ENCODE measurements around the gene ERC1.

DNA sequence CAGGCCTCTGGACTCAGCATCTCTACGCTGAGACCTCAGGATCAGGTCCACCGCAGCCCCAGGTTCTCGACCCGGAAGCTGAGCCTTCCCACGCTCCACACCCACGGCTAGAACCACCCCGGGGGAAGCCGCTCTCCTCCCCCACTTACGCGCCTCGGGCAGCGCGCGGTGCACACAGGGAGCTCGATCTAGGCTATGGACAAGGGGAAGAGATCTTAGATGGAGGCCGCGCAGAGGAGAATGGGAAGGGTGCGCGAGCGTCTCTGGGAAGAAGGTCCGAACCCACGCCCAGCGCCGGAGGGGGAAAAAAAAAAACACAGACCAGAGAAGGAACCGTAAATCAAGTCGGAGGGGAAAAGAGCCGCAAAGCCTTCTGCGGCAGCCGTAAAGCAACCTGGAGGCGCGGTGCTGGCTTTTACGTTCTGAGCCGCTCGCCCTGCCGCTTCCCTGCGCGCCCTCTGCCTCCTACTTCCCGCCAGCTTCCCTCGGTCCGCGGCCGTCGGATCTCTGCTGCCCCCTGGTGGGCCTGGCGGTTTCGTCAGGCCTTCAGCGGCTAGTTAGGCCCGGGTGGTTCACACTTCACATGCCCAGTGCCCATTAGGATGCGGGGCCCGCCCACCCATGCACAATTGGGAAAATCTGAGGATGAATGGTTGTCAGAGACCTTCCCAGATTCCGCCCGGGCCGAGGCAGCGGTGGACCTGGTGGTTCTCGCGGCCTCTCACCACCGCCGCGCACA is 41.4 kb upstream of the ERC1 start, which contains the start of gene RAD52:
- TF ChIP-seq, protein P1, sequence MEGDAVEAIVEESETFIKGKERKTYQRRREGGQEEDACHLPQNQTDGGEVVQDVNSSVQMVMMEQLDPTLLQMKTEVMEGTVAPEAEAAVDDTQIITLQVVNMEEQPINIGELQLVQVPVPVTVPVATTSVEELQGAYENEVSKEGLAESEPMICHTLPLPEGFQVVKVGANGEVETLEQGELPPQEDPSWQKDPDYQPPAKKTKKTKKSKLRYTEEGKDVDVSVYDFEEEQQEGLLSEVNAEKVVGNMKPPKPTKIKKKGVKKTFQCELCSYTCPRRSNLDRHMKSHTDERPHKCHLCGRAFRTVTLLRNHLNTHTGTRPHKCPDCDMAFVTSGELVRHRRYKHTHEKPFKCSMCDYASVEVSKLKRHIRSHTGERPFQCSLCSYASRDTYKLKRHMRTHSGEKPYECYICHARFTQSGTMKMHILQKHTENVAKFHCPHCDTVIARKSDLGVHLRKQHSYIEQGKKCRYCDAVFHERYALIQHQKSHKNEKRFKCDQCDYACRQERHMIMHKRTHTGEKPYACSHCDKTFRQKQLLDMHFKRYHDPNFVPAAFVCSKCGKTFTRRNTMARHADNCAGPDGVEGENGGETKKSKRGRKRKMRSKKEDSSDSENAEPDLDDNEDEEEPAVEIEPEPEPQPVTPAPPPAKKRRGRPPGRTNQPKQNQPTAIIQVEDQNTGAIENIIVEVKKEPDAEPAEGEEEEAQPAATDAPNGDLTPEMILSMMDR (IDR thresholded peaks at IDR 0.05; ENCODE audit: low read length): peak; percentile 94
- no peak for TF ChIP-seq EZH2 (optimal IDR thresholded peaks at IDR 0.05; ENCODE audit: low read depth, low read length)

Data from MM.1S (cell line).